PC-3 (cell line): Measurements from ENCODE around the gene ATF7IP2. TPM values are rescaled to one million over a fixed set of nuclear protein-coding genes. Genes with fewer than 3 reads are reported as not detected.
A peak's percentile ranks its signal among the peaks of the same experiment; 100 is the strongest.
"Not testable (repeated sequence)": the region's sequence is repeated elsewhere in the genome, so short reads cannot be mapped to it uniquely, and the experiment has no call there.

Source experiments
- ATAC-seq: fragments of 200-7000 bp; cut with Tn5 transposase; 2 replicates; pipeline ENCODE4 v1.9.1; 2020; ENCODE audit warnings: mild to moderate bottlenecking, moderate library complexity
- BruUV-seq: library from RNA; stranded (reverse); fragments of 400-500 nt; replicated peaks from 2 replicates; lab custom pipeline; 2021; lab: Mats Ljungman, UMichigan
- CTCF ChIA-PET: fragments of 300-600 bp; sonication (Branson Sonifier 250); formaldehyde crosslinking; loops from one replicate; lab custom pipeline; 2022; ENCODE audit warnings: antibody characterized with exemption; lab: Charles Lee
- POLR2A ChIA-PET: fragments of 300-600 bp; sonication (Branson Sonifier 250); formaldehyde crosslinking; loops from one replicate; lab custom pipeline; 2022; ENCODE audit warnings: antibody characterized with exemption; ENCODE audit not compliant: unreplicated experiment; lab: Charles Lee
- DNase-seq: peaks from one replicate; pipeline ENCODE4 v3.0.0-alpha.2; 2015
- H2AFZ ChIP-seq: fragments of 300-600 bp; sonication (generic); 2 replicates; pipeline ENCODE4 v1.6.0; 2016; ENCODE audit warnings: antibody characterized with exemption, low read length
- H3F3A ChIP-seq: fragments of 300-600 bp; sonication (generic); one replicate; pipeline ENCODE4 v1.6.0; 2017; ENCODE audit warnings: antibody characterized with exemption, low read length, control low read depth, mild to moderate bottlenecking; ENCODE audit not compliant: unreplicated experiment
- H3K27ac ChIP-seq: fragments of 300-600 bp; sonication (generic); 2 replicates; pipeline ENCODE4 v1.5.1; 2016; ENCODE audit warnings: mild to moderate bottlenecking, low read length
- H3K27me3 ChIP-seq: fragments of 300-600 bp; sonication (generic); 2 replicates; pipeline ENCODE4 v1.6.1; 2016; ENCODE audit warnings: low read length, mixed read lengths
- H3K36me3 ChIP-seq: fragments of 300-600 bp; sonication (generic); 2 replicates; pipeline ENCODE4 v1.6.1; 2016; ENCODE audit warnings: low read depth, mixed run types, low read length, mixed read lengths
- H3K4me1 ChIP-seq: fragments of 300-600 bp; sonication (generic); 2 replicates; pipeline ENCODE4 v1.5.1; 2016; ENCODE audit warnings: low read length; ENCODE audit not compliant: insufficient read depth
- H3K4me2 ChIP-seq: fragments of 300-600 bp; sonication (generic); 2 replicates; pipeline ENCODE4 v1.6.0; 2016; ENCODE audit warnings: low read length
- H3K4me3 ChIP-seq: fragments of 300-600 bp; sonication (generic); 2 replicates; pipeline ENCODE4 v1.5.1; 2016; ENCODE audit warnings: mild to moderate bottlenecking, low read length, mixed read lengths
- H3K79me2 ChIP-seq: fragments of 300-600 bp; sonication (generic); 2 replicates; pipeline ENCODE4 v1.6.1; 2017; ENCODE audit warnings: low read length, mixed read lengths
- H3K9ac ChIP-seq: fragments of 300-600 bp; sonication (generic); 2 replicates; pipeline ENCODE4 v1.6.0; 2016; ENCODE audit warnings: mild to moderate bottlenecking, low read length
- H3K9me2 ChIP-seq: fragments of 300-600 bp; sonication (generic); replicated peaks from 2 replicates; pipeline ENCODE4 v1.6.1; 2016; ENCODE audit warnings: mixed run types, low read length, mixed read lengths
- H3K9me3 ChIP-seq: fragments of 300-600 bp; sonication (generic); 2 replicates; pipeline ENCODE4 v1.6.1; 2016; ENCODE audit warnings: low read length, mixed read lengths
- H4K20me1 ChIP-seq: fragments of 300-600 bp; sonication (generic); 2 replicates; pipeline ENCODE4 v1.6.1; 2016; ENCODE audit warnings: low read length, mixed read lengths
- EZH2 ChIP-seq: fragments of 300-600 bp; sonication (generic); IDR thresholded peaks from one replicate; pipeline ENCODE4 v1.6.1; 2017; ENCODE audit warnings: antibody characterized with exemption, mild to moderate bottlenecking, low read length; ENCODE audit not compliant: unreplicated experiment
- EZH2phosphoT487 ChIP-seq: fragments of 300-600 bp; sonication (generic); IDR thresholded peaks from 2 replicates; pipeline ENCODE4 v1.6.1; 2018; ENCODE audit warnings: mild to moderate bottlenecking, antibody characterized with exemption, low read length, borderline replicate concordance
- intact Hi-C: fragments of 100-400 bp; cut with micrococcal nuclease; formaldehyde crosslinking; loops from 2 replicates; pipeline ENCODE4 v1.9.0; 2023
- total RNA-seq: library from RNA; depleted of rRNA; stranded (reverse); fragments of >200 nt; gene quantifications from 2 replicates; pipeline ENCODE4 v1.2.3, GENCODE V29; 2014
- TF ChIP-seq, protein P1 (sequence below): fragments of 300-600 bp; sonication (generic); conservative IDR thresholded peaks from 2 replicates; pipeline ENCODE4 v1.5.1; 2017; ENCODE audit warnings: antibody characterized with exemption, low read depth, mild to moderate bottlenecking, low read length

The ATF7IP2 gene
- total RNA-seq, 1 experiment from 2014 or later: 6.2 TPM

DNA sequence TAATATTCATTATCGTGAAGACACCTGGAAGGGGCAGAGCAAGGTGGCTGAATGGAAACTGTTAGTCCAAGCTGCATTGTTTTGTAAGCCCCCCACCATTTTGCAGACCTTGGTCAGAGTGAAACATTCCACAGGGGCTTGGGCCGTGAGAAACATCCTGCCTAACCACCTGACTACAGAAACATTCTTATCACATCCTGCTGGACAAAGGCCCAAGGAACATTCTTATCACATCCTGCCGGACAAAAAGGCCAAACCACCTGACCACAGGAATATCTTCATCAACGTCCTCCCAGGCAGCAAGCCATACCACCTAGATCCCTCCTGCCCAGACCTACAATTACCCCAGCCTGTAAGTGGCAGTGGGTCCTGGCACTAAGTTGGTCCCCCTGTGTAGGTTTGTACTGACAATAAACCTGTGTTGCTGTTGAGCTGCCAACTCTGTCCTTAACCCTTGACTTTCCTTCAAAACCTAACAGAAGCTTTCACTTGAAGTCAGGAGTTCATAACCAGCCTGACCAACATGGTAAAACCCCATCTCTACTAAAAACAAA, 19.6 kb downstream of the ATF7IP2 start:
- ChIA-PET CTCF (no interaction called here), POLR2A (no interaction called here)
- no peak overlapping the region for H2AFZ ChIP-seq

DNA sequence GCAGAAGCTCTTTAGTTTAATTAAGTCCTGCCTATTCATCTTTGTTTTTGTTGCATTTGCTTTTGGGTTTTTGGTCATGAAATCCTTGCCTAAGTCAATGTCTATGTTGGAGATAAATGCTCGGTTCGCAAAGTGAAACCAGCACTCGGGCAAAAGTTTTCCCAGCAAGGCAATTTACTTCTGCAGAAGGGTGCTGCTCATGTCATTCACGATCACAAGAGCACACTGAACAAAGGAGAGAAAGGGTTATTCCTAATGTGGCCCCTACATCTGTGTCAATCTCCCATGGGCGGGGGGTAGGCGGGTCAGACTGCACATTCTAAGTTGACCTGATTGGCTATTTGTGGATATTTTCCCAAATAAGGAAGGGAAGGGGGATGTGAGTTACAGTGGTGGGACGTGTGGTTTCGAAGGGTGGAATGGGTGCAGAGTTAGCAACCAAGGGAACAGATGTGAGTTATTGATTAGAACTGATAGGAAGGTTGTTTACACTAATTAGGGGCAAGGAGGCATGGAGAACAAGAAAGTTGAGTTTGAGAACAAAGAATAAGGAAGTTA, 23.0 kb downstream of the ATF7IP2 start:
- no peak for TF ChIP-seq EZH2
- no peak for TF ChIP-seq EZH2phosphoT487
- TF ChIP-seq, protein P1, sequence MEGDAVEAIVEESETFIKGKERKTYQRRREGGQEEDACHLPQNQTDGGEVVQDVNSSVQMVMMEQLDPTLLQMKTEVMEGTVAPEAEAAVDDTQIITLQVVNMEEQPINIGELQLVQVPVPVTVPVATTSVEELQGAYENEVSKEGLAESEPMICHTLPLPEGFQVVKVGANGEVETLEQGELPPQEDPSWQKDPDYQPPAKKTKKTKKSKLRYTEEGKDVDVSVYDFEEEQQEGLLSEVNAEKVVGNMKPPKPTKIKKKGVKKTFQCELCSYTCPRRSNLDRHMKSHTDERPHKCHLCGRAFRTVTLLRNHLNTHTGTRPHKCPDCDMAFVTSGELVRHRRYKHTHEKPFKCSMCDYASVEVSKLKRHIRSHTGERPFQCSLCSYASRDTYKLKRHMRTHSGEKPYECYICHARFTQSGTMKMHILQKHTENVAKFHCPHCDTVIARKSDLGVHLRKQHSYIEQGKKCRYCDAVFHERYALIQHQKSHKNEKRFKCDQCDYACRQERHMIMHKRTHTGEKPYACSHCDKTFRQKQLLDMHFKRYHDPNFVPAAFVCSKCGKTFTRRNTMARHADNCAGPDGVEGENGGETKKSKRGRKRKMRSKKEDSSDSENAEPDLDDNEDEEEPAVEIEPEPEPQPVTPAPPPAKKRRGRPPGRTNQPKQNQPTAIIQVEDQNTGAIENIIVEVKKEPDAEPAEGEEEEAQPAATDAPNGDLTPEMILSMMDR: no peak
- CTCF ChIA-PET: no interaction called here
- POLR2A ChIA-PET: no interaction called here
- H4K20me1 ChIP-seq: no peaks in the 10 kb centered on the region
- DNase-seq: peak; percentile 6
- no peaks in the 10 kb centered on the region for H3F3A ChIP-seq
- H2AFZ ChIP-seq: no peak overlapping the region
- BruUV-seq: no TSS peak
- no peaks in the 10 kb centered on the region for H3K27me3 ChIP-seq
- no peak overlapping the region for H3K4me3 ChIP-seq
- H3K4me2 ChIP-seq: no peak overlapping the region
- H3K79me2 ChIP-seq: no peaks in the 10 kb centered on the region
- no peaks in the 10 kb centered on the region for H3K9me2 ChIP-seq
- intact Hi-C loops: no loop called here
- peaks cover 10% of the 10 kb centered on the region; the same call in 1 of the 2 replicates for H3K36me3 ChIP-seq
- H3K4me1 ChIP-seq: no peaks in the 10 kb centered on the region
- H3K9me3 ChIP-seq: 0 out of 2 replicates have a peak, but pooled peaks cover 8% of the 10 kb centered on the region
- no peak for ATAC-seq
- H3K27ac ChIP-seq: no peak overlapping the region
- H3K9ac ChIP-seq: no peak overlapping the region

More for the DNA sequence above, 19.6 kb downstream of the ATF7IP2 start:
- no TSS peak for BruUV-seq
- intact Hi-C loops: no loop called here
- H3K9ac ChIP-seq: no peak overlapping the region
- ATAC-seq (no peak), DNase-seq (no peak)
- H3K79me2 ChIP-seq: no peaks in the 10 kb centered on the region
- H3F3A ChIP-seq: no peaks in the 10 kb centered on the region
- peaks cover 18% of the 10 kb centered on the region for H3K36me3 ChIP-seq
- H3K27ac ChIP-seq: no peak overlapping the region
- H3K4me2 ChIP-seq: no peak overlapping the region
- H3K4me3 ChIP-seq: no peak overlapping the region
- no peaks in the 10 kb centered on the region for H3K4me1 ChIP-seq
- H3K9me3 ChIP-seq: 0 out of 2 replicates have a peak, but pooled peaks cover 8% of the 10 kb centered on the region
- TF ChIP-seq EZH2 (no peak), EZH2phosphoT487 (no peak)
- TF ChIP-seq, protein P1: no peak
- H3K27me3 ChIP-seq: no peaks in the 10 kb centered on the region
- no peaks in the 10 kb centered on the region for H3K9me2 ChIP-seq
- H4K20me1 ChIP-seq: no peaks in the 10 kb centered on the region

DNA sequence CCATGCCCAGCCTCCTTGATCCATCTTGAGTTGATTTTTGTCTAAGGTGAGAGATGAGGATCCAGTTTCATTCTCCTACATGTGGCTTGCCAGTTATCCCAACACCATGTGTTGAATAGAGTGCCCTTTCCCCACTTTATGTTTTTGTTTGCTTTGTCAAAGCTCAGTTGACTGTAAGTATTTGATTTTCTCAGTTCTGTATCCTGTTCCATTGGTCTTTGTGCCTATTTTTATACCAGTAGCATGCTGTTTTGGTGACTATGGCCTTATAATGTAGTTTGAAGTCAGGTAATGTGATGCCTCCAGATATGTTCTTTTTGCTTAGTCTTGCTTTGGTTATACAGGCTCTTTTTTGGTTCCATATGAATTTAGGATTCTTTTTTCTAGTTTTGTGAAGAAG, 23.9 kb downstream of the ATF7IP2 start:
- H3K79me2 ChIP-seq, DNase-seq, H4K20me1 ChIP-seq, ATAC-seq, H3K9ac ChIP-seq, H3K9me3 ChIP-seq, H3K4me3 ChIP-seq, intact Hi-C loops, H3K4me1 ChIP-seq, H3F3A ChIP-seq, H3K27me3 ChIP-seq, CTCF ChIA-PET, H3K36me3 ChIP-seq, H3K9me2 ChIP-seq, H3K4me2 ChIP-seq, POLR2A ChIA-PET, H2AFZ ChIP-seq, H3K27ac ChIP-seq, BruUV-seq: not testable (repeated sequence)
